ENCODE results near the gene CD81. TPM values are rescaled to one million over a fixed set of nuclear protein-coding genes. Genes with fewer than 3 reads are reported as not detected.
"Not testable (repeated sequence)": the region's sequence is repeated elsewhere in the genome, so short reads cannot be mapped to it uniquely, and the experiment has no call there.

CD81 gene
- total RNA-seq, 1 donor from 2014 or later: 663 TPM

DNA sequence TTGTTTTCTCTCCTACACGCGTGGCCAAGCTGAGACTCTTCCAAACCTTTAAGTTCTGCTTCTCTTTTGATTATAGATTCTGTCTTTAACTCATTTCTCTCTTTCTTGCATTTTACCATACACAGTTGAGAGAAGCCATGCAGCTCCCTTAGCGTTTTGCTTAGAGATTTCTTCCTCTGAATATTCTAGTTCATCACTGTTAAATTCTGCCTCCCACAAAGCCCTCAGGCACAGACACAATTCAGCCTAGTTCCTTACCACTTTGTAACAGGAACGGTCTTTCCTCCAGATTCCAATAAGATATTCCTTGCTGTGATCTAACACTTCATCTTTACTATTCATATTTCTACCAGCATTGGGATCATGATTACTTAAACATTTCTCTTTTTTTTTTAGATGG, 24.7 kb upstream of the CD81 start:
- no peak for DNase-seq (ENCODE audit: low spot score)
- intact Hi-C loops (cut with DNase I): loop anchor here (10.0 kb wide), 1 partner anchor 678 kb away; no protein-coding TSS in a partner anchor

DNA sequence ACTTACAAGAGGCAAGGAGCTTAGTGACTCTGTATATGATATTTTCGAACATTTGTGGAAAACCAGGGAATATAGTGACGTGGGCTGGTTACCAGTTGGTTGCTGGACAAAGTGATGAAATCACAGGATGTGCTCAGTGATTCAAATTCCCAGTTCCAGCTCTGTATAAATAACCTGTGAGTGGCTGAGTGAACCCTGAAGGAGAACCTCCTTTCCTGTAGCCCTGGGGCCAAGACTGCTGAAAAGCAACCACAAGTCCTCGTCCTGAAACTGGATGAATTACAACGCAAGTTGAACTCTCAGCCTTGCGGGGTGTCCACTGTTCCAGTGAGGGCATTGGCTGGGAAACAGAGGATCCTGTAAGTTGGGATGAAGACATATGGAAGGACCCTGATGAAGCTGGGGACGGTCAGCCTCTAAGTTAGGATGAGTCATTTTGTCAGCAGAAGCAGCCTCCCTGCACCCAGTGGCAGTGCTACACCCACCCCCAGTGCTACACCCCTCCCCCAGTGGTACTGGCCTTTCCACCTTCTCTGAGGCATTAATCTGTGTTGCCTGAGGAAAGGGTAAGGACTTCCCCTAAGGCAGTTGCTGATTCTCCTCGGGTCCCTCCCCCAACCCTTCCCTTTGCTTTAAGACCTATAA, 22.0 kb upstream of the CD81 start:
- intact Hi-C loops (cut with DNase I): loop anchor here (10.0 kb wide), 1 partner anchor 680 kb away; no protein-coding TSS in a partner anchor
- peak; percentile 50 for DNase-seq (ENCODE audit: low spot score)

DNA sequence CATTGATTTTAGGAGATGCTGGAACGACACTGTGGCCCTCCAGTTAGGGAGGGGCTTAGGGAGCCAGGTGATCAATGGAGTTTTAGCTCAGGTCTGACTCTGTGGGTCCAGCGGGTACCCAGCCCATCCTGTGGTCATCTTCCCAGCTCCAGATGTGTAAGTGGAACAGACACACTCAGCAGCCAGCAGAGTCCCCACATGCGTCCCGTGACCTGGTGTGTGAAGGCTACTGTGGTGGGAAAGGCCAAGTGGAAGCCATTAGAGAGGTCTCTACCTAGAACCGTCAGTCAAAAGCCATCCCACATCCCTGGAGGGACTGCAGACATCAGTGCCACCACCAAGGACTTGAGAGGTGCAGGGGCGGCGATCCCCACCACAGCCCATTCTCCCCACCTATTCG, 19.9 kb upstream of the CD81 start:
- DNase-seq (ENCODE audit: low spot score): peak; percentile 67
- intact Hi-C loops (cut with DNase I): loop anchor here (10.0 kb wide), 1 partner anchor 682 kb away; no protein-coding TSS in a partner anchor

DNA sequence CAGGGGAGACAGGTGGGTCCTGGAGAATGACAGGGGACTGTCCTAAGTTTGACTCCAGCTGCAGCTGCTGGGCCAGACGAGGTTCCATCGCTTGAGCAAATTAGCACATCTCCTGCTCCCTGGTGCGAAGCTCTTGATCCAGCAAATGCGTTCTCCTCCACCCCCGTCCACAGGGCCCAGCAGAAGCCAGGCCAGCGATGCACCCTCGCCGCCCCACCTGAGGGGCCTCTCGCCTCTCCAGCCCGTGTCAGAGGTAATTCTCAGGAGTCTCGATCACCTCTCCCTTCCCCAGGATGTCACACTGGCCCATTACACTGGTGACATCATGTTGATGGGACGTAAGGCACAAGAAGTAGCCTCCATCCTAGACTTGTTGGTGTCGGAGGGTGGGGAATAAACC, 19.5 kb upstream of the CD81 start:
- intact Hi-C loops (cut with DNase I): loop anchor here (10.0 kb wide), 1 partner anchor 683 kb away; no protein-coding TSS in a partner anchor
- peak; percentile 36 for DNase-seq (ENCODE audit: low spot score)

- intact Hi-C loops (cut with DNase I): loop anchor here (10.0 kb wide), 1 partner anchor 684 kb away; no protein-coding TSS in a partner anchor
- peak; percentile 33 for DNase-seq (ENCODE audit: low spot score)
Measured at GRCh38 chr11:2358754-2359442, 18.2 kb upstream of the CD81 start.

- no peak for DNase-seq (ENCODE audit: low spot score)
- intact Hi-C loops (cut with DNase I): loop anchor here (10.0 kb wide), 1 partner anchor 685 kb away; no protein-coding TSS in a partner anchor
Measured at GRCh38 chr11:2359557-2359956, 17.6 kb upstream of the CD81 start.

- peak; percentile 63 for DNase-seq (ENCODE audit: low spot score)
Measured at GRCh38 chr11:2360081-2360642, 16.9 kb upstream of the CD81 start.

GRCh38 chr11:2361565-2361964, 15.5 kb upstream of the CD81 start:
- intact Hi-C loops (cut with DNase I): no loop called here
- DNase-seq (ENCODE audit: low spot score): peak; percentile 55

More at GRCh38 chr11:2360081-2360642, 16.9 kb upstream of the CD81 start:
- intact Hi-C loops (cut with DNase I): no loop called here

DNA sequence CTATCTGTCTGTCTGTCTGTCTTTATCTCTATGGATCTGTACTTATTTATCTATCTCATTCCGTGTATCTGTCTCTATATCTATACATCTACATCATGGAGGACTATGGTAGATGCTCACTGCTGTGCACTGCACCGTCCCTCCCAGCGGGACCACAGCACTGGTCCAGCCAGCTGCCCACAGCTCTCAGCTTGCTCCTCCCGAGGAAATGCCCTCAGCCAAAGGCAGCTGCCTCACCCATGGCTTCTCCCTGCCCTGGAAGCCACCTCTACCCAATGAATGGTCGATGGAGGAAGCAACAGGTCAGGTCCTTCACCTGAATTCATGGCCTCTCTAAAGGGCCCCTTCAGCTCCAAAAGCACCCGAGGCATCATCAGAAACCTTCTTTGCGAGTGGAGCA, 14.7 kb upstream of the CD81 start:
- intact Hi-C loops (cut with DNase I): no loop called here
- peak; percentile 55 for DNase-seq (ENCODE audit: low spot score)

GRCh38 chr11:2363130-2363529, 14.0 kb upstream of the CD81 start:
- intact Hi-C loops (cut with DNase I): no loop called here

GRCh38 chr11:2363577-2364370, 13.3 kb upstream of the CD81 start:
- intact Hi-C loops (cut with DNase I): no loop called here
- DNase-seq (ENCODE audit: low spot score): no peak

More at GRCh38 chr11:2363130-2363529, 14.0 kb upstream of the CD81 start:
- DNase-seq (ENCODE audit: low spot score): no peak

DNA sequence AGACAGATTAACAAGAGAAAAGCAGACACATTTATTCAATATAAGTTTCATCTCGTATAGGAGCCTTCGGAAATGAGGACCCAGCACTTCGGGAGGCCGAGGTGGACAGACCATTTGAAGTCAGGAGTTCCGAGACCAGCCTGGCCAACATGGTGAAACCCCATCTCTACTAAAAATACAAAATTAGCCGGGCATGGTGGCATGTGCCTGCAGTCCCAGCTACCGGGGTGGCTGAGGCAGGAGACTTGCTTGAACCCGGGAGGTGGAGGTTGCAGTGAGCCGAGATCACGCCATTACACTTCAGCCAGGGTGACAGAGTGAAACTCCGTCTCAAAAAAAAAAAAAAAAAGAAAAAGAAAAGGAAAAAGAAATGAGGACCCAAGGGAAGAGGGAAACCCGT, 12.7 kb upstream of the CD81 start:
- intact Hi-C loops (cut with DNase I); DNase-seq (ENCODE audit: low spot score): not testable (repeated sequence)

- DNase-seq (ENCODE audit: low spot score): no peak
- intact Hi-C loops (cut with DNase I): loop anchor here (5.0 kb wide), 1 partner anchor 38 kb away; no protein-coding TSS in a partner anchor
Measured at GRCh38 chr11:2365571-2366210, 11.4 kb upstream of the CD81 start.

DNA sequence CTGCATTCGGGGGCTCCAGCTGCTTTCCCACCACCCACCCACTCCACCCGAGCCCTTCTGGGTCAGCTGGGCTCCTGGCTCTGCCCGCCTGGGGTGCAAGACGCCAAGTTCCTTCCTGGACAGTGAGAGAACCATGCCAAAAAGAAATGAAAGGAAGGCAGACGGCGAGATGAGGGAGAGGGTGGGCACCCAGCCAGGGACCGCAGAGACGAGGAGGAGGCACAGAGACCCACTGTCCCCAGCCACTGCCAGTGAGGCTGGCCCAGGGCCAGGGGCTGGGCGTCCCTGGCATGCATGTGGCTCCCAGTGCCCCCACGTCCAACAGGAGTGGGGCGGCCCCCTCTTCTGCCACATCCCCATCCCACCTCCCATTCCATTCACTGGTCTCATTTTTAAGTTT, 10.8 kb upstream of the CD81 start:
- intact Hi-C loops (cut with DNase I): loop anchor here (5.0 kb wide), 1 partner anchor 39 kb away; no protein-coding TSS in a partner anchor
- DNase-seq (ENCODE audit: low spot score): no peak

DNA sequence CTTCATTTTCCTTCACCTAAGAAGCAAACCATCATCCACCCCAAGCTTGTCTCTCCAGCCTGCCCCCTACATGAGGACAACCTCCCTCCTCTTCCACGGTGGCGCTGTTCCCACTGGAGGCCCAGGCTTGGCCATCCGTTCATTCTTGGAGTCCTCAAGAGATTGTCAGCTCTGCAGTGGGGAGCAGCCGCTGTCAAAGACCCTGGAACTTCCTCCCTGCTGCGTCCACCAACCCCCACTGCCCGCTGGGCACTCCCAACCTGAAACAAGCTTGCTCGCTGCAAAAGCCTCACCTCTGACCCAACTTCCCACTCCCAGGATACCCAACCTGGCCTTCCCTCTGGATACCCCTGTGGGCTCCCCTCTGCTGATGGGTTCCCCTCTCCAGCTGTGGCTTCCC, 10.4 kb upstream of the CD81 start:
- intact Hi-C loops (cut with DNase I): loop anchor here (5.0 kb wide), 1 partner anchor 39 kb away; no protein-coding TSS in a partner anchor
- no peak for DNase-seq (ENCODE audit: low spot score)

DNA sequence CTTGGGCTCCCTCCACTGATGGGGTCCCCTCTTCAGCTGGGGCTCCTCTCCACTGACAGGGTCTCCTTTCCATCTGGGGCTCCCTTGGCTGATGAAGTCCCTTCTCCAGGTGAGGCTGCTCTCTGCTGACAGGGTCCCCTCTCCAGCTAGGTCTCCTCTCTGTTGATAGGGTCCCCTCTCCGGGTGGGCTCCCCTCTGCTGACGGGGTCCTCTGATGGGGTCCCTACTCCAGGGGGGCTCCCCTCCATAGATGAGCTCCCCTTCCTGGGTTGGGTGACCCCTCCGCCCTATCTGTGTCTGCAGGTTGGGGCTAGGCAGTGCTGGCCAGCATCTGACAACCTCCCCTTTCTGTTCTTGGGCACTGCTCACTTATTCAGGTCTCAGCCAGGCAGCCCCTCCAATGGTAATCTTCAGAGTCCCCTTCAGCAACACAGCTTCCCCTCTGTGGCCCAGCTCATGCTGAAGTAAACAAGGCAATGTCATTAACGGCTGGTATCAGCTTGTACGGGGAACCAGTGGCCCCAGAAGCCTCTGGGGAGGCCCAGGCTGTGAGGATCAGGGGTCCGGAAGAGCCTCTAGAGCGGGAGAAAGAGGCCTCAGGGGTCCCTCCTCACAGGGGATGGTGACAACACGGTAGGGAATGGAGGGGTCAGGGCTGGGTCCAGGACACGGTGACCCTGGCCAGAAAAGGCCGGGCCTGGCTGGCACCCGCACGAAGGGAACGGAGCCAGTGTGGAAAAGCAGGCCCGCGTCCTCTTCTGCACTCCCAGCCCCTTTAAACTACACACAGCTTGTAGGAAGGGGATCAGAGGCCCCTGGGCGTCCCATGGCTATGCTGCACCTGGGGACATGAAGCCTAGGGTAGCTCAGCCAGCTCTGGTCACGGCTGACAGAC, 9.6 kb upstream of the CD81 start:
- intact Hi-C loops (cut with DNase I): loop anchor here (5.0 kb wide), 1 partner anchor 40 kb away; no protein-coding TSS in a partner anchor
- no peak for DNase-seq (ENCODE audit: low spot score)

GRCh38 chr11:2368178-2368850, 8.8 kb upstream of the CD81 start:
- intact Hi-C loops (cut with DNase I): loop anchor here (5.0 kb wide), 1 partner anchor 41 kb away; no protein-coding TSS in a partner anchor
- no peak for DNase-seq (ENCODE audit: low spot score)

Data from cardiac septum (tissue), 1 donor.